Right lobe of liver (tissue), 6 donors: ENCODE measurements around the gene TMEM161B. TPM values are rescaled to one million over a fixed set of nuclear protein-coding genes. Genes with fewer than 3 reads are reported as not detected.

Source experiments
- ATAC-seq, 4 donors: fragments of 200-7000 bp; cut with Tn5 transposase; one replicate each; pipeline ENCODE4 v1.9.1; 2020; ENCODE audit warnings: mild to moderate bottlenecking in 4 of 4, moderate library complexity in 4 of 4
- DNase-seq, 3 donors: peaks; one replicate each; pipeline ENCODE4 v3.0.0-alpha.2; 2020
- H3K27ac ChIP-seq, 3 donors: fragments of 200-600 bp; one replicate each; pipeline ENCODE4 v1.8.0; 2022
- H3K27me3 ChIP-seq, 2 donors: fragments of 200-600 bp; one replicate each; pipeline ENCODE4 v1.8.0; 2022
- H3K36me3 ChIP-seq, 4 donors: fragments of 200-600 bp; sonication (generic) in 1 of 4; one replicate each; pipeline versions ENCODE4 v1.5.1 to v1.8.0; 2017 to 2022; ENCODE audit warnings: control low read depth in 1 of 4
- H3K4me1 ChIP-seq, 4 donors: fragments of 200-600 bp; sonication (generic) in 1 of 4; one replicate each; pipeline versions ENCODE4 v1.5.1 to v1.8.0; 2017 to 2022; ENCODE audit warnings: control low read depth in 1 of 4
- H3K4me3 ChIP-seq, 3 donors: fragments of 200-600 bp; one replicate each; pipeline ENCODE4 v1.8.0; 2022
- H3K9me3 ChIP-seq, 4 donors: fragments of 200-600 bp; sonication (generic) in 1 of 4; one replicate each; pipeline versions ENCODE4 v1.5.1 to v1.8.0; 2017 to 2022; ENCODE audit warnings: control low read depth in 1 of 4
- CTCF ChIP-seq, 4 donors: fragments of 200-600 bp in 3 of 4; fragments of 450-650 bp in 1 of 4; IDR thresholded peaks; one replicate each; pipeline versions ENCODE4 v1.5.1 to v1.8.0; 2016 to 2022; ENCODE audit warnings: antibody characterized with exemption in 4 of 4, mild to moderate bottlenecking in 2 of 4
- POLR2A ChIP-seq: fragments of 450-650 bp; IDR thresholded peaks from one replicate; pipeline ENCODE4 v1.6.1; 2017; ENCODE audit warnings: antibody characterized with exemption, mild to moderate bottlenecking
- WGBS: methylation state at CpG from one replicate; pipeline ENCODE4 v1.1.6; 2018; ENCODE audit warnings: low coverage, low lambda C conversion rate; ENCODE audit not compliant: insufficient coverage; ENCODE audit errors: missing lambda C conversion rate; 5-methylcytosine and 5-hydroxymethylcytosine counted together
- intact Hi-C, 2 donors: fragments of 100-400 bp; cut with DNase I; formaldehyde crosslinking; loops; one replicate each; pipeline versions ENCODE4 v1.11.2 to v1.14.1; 2022
- total RNA-seq, 6 experiments: library from RNA; depleted of rRNA in 2 of 6; stranded (reverse); fragments of >200 nt in 2 of 6; fragmentation: NEBNext Ultra II Directional in 3 of 6; extraction: Animal tissue kit (Norgen Biotek cat#: 25700) in 3 of 6; gene quantifications; one replicate each; pipeline versions ENCODE4 v1.1.0 to v1.2.4, GENCODE V29; 2016 to 2023
- donor health status: DM: no; HTN: yes; CAD: no.
- donor health status: DM: no; HTN: no; CAD: no.
- donor health status: DM: no; HTN: no; CAD: no.
- donor health status: DM: no; HTN: yes; CAD: no.
- donor health status: DM: no; HTN: yes; CAD: no.

TMEM161B gene
- total RNA-seq, 6 experiments from 2014 or later = 7.2 to 9.9 (median 8.2) TPM

- 67% methylated on average over 3 of the region's 3 CpGs for WGBS
- intact Hi-C loops = no loop called here
- Histone ChIP-seq H3K27me3 (no peaks in the 10 kb centered on the region), H3K27ac (no peak overlapping the region), H3K4me3 (no peak overlapping the region), H3K9me3 (no peaks in the 10 kb centered on the region), H3K4me1 (no peaks in the 10 kb centered on the region), H3K36me3 (no peaks in the 10 kb centered on the region)
- DNase-seq (no peak), ATAC-seq (no peak)
- TF ChIP-seq POLR2A (no peak), CTCF (IDR thresholded peaks at IDR 0.05) (no peak)
Measured at GRCh38 chr5:88281322-88281721, 12.7 kb upstream of the TMEM161B start.

GRCh38 chr5:88279584-88279983, 10.9 kb upstream of the TMEM161B start:
- 100% methylated on average over 1 of the region's 1 CpG for WGBS
- intact Hi-C loops = no loop called here

GRCh38 chr5:88276378-88276777, 7.7 kb upstream of the TMEM161B start:
- H3K9me3 ChIP-seq = no peaks in the 10 kb centered on the region
- TF ChIP-seq POLR2A (no peak), CTCF (IDR thresholded peaks at IDR 0.05) (no peak)
- peaks cover 0 to 5% (median 0%) of the 10 kb centered on the region in 4 donors for H3K36me3 ChIP-seq
- WGBS = 92% methylated on average over 1 of the region's 1 CpG
- ATAC-seq (no peak), DNase-seq (no peak)
- intact Hi-C loops = no loop called here
- no peaks in the 10 kb centered on the region for H3K4me1 ChIP-seq
- H3K4me3 ChIP-seq = no peak overlapping the region
- H3K27me3 ChIP-seq = no peaks in the 10 kb centered on the region
- no peak overlapping the region for H3K27ac ChIP-seq

More at GRCh38 chr5:88279584-88279983, 10.9 kb upstream of the TMEM161B start:
- Histone ChIP-seq H3K4me1 (no peaks in the 10 kb centered on the region), H3K4me3 (no peak overlapping the region), H3K27me3 (no peaks in the 10 kb centered on the region), H3K9me3 (no peaks in the 10 kb centered on the region), H3K36me3 (no peaks in the 10 kb centered on the region), H3K27ac (no peak overlapping the region)
- DNase-seq (no peak), ATAC-seq (peak in 1 of 4 donors; percentile 39)
- TF ChIP-seq CTCF (IDR thresholded peaks at IDR 0.05) (no peak), POLR2A (no peak)

- Histone ChIP-seq H3K27me3 (no peaks in the 10 kb centered on the region), H3K9me3 (no peaks in the 10 kb centered on the region), H3K4me1 (peaks cover 0 to 4% (median 0%) of the 10 kb centered on the region in 4 donors), H3K36me3 (peaks cover 0 to 11% (median 0%) of the 10 kb centered on the region in 4 donors), H3K4me3 (no peak overlapping the region), H3K27ac (no peak overlapping the region)
- no peak for TF ChIP-seq POLR2A
- TF ChIP-seq CTCF (IDR thresholded peaks at IDR 0.05) = no peak
- DNase-seq (no peak), ATAC-seq (no peak)
- intact Hi-C loops = no loop called here
Measured at GRCh38 chr5:88275581-88275980, 6.9 kb upstream of the TMEM161B start.
